T-helper 2 cell treated with Interferon-gamma antibody and Interleukin-4, amounts not matched to agents 5 μg/mL and 100 μg/mL, for 36 hours (primary cell): Measurements from ENCODE around the gene TESK2.
A peak's percentile ranks its signal among the peaks of the same experiment; 100 is the strongest.

Source experiments
- DNase-seq: peaks from one replicate; pipeline ENCODE4 v3.0.0; 2021; ENCODE audit warnings: low spot score
- H3K27ac Mint-ChIP-seq: one replicate; pipeline ENCODE4 v1.8.0; 2021; ENCODE audit warnings: mild to moderate bottlenecking, mixed read lengths
- H3K27me3 Mint-ChIP-seq: one replicate; pipeline ENCODE4 v1.8.0; 2021; ENCODE audit warnings: low read depth, mixed read lengths
- H3K36me3 Mint-ChIP-seq: one replicate; pipeline ENCODE4 v1.8.0; 2021; ENCODE audit warnings: low read depth, mixed read lengths
- H3K4me1 Mint-ChIP-seq: one replicate; pipeline ENCODE4 v1.8.0; 2021; ENCODE audit warnings: low read depth, mixed read lengths
- H3K4me3 Mint-ChIP-seq: one replicate; pipeline ENCODE4 v1.8.0; 2022; ENCODE audit warnings: mild to moderate bottlenecking, moderate library complexity, mixed read lengths
- H3K9me3 Mint-ChIP-seq: one replicate; pipeline ENCODE4 v1.8.0; 2021; ENCODE audit warnings: mixed read lengths

TESK2 gene

GRCh38 chr1:45304311-45305081, 186.5 kb downstream of the TESK2 start:
- Mint-ChIP-seq H3K27me3 (no peaks in the 10 kb centered on the region), H3K27ac (peak overlapping the region; percentile 95), H3K36me3 (no peaks in the 10 kb centered on the region), H3K4me3 (peak overlapping the region; percentile 92), H3K9me3 (no peaks in the 10 kb centered on the region), H3K4me1 (peaks cover 31% of the 10 kb centered on the region)
- no peak for DNase-seq

GRCh38 chr1:45303520-45304310, 187.2 kb downstream of the TESK2 start:
- Mint-ChIP-seq H3K27me3 (no peaks in the 10 kb centered on the region), H3K4me3 (peak overlapping the region; percentile 92), H3K9me3 (no peaks in the 10 kb centered on the region), H3K36me3 (no peaks in the 10 kb centered on the region), H3K27ac (peak overlapping the region; percentile 95), H3K4me1 (peaks cover 31% of the 10 kb centered on the region)
- DNase-seq, result peak; percentile 93

DNA sequence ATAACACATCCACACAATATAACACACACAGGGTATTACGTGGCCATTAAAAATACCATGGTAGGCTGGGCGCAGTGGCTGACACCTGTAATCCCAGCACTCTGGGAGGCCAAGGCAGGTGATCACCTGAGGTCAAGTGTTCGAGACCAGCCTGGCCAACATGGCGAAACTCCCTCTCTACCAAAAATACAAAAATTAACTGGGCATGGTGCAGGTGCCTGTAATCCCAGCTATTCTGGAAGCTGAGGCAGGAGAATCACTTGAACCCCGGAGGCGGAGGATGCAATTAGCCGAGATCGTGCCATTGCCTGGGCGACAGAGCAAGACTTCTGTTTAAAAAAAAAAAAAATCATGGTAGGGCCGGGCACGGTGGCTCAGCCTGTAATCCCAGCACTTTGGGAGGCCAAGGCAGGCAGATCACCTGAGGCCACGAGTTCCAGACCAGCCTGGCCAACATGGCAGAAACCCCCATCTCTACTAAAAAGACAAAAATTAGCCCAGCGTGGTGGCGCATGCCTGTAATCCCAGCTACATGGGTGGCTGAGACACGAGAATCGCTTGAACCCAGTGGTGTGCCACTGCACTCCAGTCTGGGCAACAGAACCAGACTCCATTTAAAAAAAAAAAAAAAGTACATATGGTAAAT, 188.3 kb downstream of the TESK2 start:
- peaks cover 31% of the 10 kb centered on the region for H3K4me1 Mint-ChIP-seq

GRCh38 chr1:45300669-45300997, 190.3 kb downstream of the TESK2 start:
- Mint-ChIP-seq H3K27me3 (no peaks in the 10 kb centered on the region), H3K4me3 (no peak overlapping the region), H3K9me3 (no peaks in the 10 kb centered on the region), H3K36me3 (no peaks in the 10 kb centered on the region), H3K4me1 (peaks cover 17% of the 10 kb centered on the region), H3K27ac (no peak overlapping the region)
- no peak for DNase-seq

More for the DNA sequence above, 188.3 kb downstream of the TESK2 start:
- Mint-ChIP-seq H3K36me3 (no peaks in the 10 kb centered on the region), H3K9me3 (no peaks in the 10 kb centered on the region), H3K27me3 (no peaks in the 10 kb centered on the region), H3K4me3 (peak overlapping the region; percentile 92), H3K27ac (peak overlapping the region; percentile 49)
- DNase-seq, result no peak

DNA sequence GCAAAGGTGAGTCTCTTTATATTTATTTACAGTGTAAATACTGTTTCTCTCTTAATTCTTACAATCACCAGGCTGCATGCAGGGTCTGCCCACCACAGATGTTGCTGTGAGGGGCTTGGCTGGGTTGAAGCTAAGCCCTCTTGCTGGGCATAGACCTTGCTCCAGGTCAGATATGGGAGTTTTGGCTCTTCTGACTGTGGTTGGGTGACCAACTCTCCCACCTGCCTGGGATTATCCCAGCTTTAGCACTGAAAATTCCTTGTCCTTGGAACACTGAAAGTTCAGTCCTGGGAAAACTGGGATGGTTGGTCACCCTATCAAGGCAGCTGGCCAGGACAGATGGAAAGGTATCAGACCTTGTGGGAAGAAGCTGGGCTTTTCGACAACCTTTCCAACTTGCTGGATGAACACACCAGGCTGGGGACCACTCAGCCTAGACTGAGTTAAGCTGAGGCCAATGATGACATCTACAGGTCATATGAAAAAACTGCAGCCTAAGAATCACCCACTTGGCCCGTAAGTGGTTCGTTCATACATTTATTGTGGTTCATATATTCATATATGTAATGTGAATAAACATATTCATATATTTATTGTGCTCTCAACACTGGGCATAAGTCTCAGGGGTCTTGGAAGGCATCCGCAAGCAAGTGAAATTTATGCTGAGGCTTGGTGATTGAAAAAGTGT, 190.8 kb downstream of the TESK2 start:
- no peak overlapping the region for H3K27ac Mint-ChIP-seq

GRCh38 chr1:45299296-45299695, 191.7 kb downstream of the TESK2 start:
- DNase-seq, result no peak
- Mint-ChIP-seq H3K27me3 (no peaks in the 10 kb centered on the region), H3K27ac (no peak overlapping the region), H3K36me3 (no peaks in the 10 kb centered on the region), H3K9me3 (no peaks in the 10 kb centered on the region), H3K4me3 (no peak overlapping the region), H3K4me1 (peaks cover 7% of the 10 kb centered on the region)

More for the DNA sequence above, 190.8 kb downstream of the TESK2 start:
- DNase-seq, result peak; percentile 20
- Mint-ChIP-seq H3K9me3 (no peaks in the 10 kb centered on the region), H3K4me3 (no peak overlapping the region), H3K4me1 (peaks cover 14% of the 10 kb centered on the region), H3K36me3 (no peaks in the 10 kb centered on the region), H3K27me3 (no peaks in the 10 kb centered on the region)

DNA sequence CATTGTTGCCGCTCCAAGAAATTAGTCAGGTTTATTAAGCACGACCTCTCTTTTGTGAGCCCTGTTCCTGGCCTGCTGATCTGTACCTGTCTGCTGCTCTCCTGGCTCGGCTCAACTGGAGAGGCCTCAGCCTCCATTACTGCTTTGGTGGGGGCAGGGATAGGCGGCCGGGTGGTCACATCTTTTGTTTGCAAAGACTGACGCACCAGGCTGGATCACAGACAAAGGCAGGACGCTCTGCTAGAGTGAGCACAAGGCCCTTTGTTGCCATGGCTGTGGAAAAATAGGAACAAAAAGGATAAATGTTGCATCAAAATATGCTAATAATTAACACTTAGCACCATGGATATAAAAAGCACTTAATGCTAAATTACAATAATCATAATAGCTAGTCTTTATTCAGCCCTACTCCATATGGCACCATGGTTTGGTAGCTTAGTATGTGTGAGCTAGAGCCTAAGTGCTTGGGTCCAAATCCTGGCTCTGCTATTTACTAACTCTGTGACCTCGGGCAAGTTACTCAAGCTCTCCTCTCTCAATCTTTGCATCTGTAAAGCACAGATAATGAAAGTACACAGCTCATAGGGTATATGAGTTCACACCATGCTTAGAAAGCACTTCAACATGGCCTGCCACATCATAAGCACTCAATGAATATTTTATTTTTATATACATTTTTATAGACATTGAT, 193.2 kb downstream of the TESK2 start:
- no peaks in the 10 kb centered on the region for H3K36me3 Mint-ChIP-seq
- no peak for DNase-seq
- no peaks in the 10 kb centered on the region for H3K9me3 Mint-ChIP-seq
- H3K27me3 Mint-ChIP-seq, result no peaks in the 10 kb centered on the region
- peaks cover 5% of the 10 kb centered on the region for H3K4me1 Mint-ChIP-seq
- H3K4me3 Mint-ChIP-seq, result no peak overlapping the region
- no peak overlapping the region for H3K27ac Mint-ChIP-seq
